Kidney capillary endothelial cell (primary cell): ENCODE data around the gene TGM1.
"Not testable (repeated sequence)": the region's sequence is repeated elsewhere in the genome, so short reads cannot be mapped to it uniquely, and the experiment has no call there.

Source experiments
- DNase-seq: peaks from one replicate; pipeline ENCODE4 v3.0.0-alpha.2; 2018; ENCODE audit warnings: low spot score

Gene TGM1

GRCh38 chr14:24206260-24207103, 56.5 kb downstream of the TGM1 start:
- no peak for DNase-seq

GRCh38 chr14:24204163-24205146, 58.5 kb downstream of the TGM1 start:
- DNase-seq = no peak

GRCh38 chr14:24203249-24203886, 59.6 kb downstream of the TGM1 start:
- DNase-seq = not testable (repeated sequence)

DNA sequence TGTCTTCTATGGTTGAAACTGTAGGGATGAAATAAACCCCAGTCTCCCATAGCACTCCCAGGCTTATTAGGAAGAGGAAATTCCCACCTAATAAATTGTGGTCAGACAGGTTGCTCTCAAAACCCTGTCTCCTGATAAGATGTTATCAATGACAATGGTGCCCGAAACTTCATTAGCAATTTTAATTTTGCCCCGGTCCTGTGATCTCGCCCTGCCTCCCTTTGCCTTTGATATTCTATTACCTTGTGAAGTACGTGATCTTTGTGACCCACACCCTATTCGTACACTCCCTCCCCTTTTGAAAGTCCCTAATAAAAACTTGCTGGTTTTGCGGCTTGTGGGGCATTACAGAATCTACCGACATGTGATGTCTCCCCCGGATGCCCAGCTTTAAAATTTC, 60.4 kb downstream of the TGM1 start:
- DNase-seq = not testable (repeated sequence)
